ENCODE measurements around the gene PLTP.
A peak's percentile ranks its signal among the peaks of the same experiment; 100 is the strongest.
"Not testable (repeated sequence)": the region's sequence is repeated elsewhere in the genome, so short reads cannot be mapped to it uniquely, and the experiment has no call there.

Gene PLTP, protein sequence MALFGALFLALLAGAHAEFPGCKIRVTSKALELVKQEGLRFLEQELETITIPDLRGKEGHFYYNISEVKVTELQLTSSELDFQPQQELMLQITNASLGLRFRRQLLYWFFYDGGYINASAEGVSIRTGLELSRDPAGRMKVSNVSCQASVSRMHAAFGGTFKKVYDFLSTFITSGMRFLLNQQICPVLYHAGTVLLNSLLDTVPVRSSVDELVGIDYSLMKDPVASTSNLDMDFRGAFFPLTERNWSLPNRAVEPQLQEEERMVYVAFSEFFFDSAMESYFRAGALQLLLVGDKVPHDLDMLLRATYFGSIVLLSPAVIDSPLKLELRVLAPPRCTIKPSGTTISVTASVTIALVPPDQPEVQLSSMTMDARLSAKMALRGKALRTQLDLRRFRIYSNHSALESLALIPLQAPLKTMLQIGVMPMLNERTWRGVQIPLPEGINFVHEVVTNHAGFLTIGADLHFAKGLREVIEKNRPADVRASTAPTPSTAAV

DNA sequence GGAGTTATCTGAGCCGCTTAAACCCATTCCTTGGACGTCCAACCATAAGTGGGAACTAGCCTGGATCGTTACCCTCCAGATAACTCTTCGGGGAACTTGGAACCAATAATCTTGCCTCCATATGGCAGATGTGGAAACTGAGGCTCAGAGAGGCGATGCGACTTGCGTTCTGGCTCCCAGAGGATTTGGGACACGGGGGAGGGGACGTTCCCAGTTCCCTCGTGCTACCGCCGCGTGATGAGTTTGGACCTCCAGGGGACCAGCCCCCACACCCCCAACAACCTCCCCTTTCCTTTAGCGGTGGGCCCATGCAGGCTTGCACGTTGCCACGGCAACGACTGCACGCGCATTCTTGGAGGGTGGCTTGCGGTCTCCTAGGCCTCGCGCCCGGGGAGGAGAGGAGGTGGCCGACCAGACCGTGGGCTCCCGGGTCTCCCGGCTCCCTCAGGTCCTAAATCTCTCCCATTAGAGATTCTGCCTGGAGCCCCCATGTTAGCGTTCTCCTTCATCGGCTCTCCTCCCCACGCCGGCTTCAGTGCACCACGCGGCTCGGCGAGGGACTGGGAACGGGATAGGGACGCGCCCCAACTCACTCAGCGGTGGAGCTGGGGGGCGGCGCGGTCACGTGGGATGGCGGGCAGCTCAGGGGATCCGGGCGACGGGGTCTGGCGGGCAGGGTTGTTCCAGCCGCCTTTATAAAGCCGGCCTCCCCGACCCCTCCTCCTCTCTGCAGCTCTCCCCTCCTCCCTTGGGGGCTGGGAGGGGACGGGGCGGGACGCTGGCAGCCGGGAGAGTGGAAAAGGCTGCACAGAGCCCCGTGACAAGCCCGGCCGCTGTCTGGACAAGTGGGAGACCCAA is at the start of gene PLTP:
PLTP (minus strand) TSS at position 670 of the 858 bp plus-strand sequence. CDS start 703 bp downstream, outside the sequence.
- no peak for DNase-seq (ENCODE audit: low read depth)

DNA sequence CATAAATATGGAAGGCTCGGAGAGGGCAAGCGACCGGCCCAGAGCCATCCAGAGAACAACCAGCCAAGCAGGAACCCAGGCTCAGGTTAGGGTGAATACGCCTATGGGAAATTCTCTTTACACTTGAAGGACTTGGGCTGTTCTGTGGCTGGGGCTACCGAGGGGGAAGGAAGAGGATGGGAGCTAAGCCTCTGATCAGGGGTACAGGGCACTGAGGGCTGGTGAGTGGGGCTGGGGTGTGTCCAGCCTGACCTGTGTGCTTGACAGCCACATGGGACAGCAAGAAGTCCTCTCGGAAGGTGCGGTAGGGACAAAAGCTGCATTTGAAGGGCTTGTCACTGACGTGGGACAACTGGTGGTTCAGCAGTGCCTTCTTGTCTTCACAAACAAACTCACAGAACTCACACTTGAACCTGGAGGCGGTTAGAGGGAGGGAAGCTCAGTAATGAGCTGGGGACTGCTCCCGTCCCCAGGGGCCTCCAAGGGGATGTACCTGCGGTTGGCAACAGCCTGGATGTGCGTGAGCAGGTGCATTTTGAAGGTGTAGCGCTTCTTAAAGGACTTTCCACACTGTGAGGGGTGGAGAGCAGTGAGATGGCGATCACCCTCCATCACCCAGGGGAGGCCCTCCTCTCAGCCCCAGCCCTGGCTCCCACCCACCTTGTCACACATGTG is 48.1 kb upstream of the PLTP start:
- no peak for DNase-seq (ENCODE audit: low read depth)

DNA sequence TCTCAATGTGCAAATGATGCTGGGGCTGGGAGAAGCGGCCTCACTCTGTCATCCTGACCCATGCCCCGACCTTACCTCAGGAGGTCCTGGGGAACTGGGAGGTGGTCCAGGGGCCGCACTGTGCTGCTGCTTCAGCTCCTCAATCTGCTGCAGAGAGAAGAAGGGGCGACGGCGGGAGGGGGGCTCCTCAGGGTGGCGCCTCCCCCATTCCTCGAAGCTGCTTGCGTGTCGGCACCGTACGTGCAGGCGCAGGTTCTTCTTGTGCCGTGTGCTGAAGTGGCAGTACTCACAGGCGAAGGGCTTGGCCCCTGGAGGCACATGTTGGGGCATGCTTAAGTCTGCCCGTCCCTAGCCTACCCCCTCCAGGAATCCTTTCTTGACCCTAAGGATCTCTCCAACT is 47.2 kb upstream of the PLTP start:
- no peak for DNase-seq (ENCODE audit: low read depth)

DNA sequence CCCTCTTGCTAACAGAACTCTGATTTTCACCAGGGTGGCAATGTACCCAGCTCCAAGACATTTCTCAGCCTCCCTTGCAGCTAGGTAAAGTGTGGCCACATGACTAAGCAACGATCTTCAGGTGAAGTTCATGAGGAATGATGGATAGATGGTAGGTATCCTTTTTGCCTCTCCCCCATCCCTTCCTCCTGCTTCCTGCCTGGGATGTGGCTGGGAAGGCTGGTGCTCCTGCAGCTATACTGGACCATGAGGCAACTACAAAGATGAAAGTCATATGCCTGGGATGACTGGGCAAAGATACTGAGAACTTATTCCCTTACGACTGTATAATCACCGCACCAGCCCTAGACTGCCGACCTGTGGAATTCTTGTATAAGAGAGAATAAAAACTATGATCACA is 46.6 kb upstream of the PLTP start:
- no peak for DNase-seq (ENCODE audit: low read depth)

DNA sequence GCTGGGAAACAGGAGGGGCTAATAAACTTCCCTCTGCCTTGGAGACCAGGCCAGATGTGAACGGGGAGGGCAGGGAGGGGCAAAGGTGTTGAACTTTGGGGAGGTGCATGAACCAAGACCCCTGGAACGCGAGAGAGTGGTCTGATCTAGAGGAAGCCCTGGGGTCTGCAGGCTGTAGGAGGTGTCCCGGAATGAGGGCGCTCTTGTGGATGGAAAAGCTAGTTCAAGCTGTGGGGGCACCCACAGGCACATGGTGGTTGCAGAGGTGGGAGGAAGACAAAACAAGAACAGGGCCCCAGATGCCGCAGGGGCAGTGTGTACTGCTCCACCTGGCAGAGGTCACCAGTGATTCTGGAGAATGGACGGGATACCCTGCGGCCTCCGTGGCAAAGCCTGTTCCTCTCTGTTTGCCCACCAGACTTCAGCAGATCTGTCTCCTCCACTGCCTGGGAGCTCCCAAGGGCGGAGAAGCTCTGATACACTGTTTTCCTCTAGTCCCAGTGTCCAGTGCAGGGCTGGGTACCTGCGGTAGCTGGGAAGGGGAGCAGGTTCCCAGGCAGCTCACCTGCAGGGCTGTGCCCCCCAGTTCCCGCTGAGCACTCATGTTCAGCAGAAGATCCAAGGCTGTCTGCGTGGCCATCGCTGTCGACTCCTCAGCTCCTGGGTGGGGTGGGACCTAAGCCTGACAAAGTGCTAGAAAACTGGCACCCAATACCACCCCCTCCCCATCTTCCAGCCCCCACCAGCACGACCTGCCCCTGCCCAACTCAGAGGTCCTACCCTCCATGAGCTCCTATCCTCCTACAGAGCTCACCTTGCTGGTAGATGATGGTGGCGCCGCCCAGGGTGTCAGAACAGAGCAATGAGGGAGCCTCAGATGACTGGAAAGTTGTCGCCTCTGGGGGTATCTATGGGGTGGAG is 45.3 kb upstream of the PLTP start:
- DNase-seq (ENCODE audit: low read depth) = no peak

DNA sequence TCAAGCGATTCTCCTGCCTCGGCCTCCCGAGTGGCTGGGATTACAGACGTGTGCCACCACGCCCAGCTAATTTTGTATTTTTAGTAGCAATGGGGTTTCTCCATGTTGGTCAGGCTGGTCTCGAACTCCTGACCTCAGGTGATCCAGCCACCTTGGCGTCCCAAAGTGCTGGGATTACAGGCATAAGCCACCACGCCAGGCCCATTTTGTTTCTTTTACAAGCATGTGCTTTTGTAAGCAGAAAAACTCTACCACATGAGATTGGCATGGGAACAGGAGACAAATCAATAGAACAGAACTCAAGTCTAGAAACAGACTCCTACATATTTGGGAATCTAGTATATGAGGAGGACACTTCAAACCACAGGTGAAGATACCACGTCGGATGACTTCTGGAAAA is 44.4 kb upstream of the PLTP start:
- not testable (repeated sequence) for DNase-seq (ENCODE audit: low read depth)

DNA sequence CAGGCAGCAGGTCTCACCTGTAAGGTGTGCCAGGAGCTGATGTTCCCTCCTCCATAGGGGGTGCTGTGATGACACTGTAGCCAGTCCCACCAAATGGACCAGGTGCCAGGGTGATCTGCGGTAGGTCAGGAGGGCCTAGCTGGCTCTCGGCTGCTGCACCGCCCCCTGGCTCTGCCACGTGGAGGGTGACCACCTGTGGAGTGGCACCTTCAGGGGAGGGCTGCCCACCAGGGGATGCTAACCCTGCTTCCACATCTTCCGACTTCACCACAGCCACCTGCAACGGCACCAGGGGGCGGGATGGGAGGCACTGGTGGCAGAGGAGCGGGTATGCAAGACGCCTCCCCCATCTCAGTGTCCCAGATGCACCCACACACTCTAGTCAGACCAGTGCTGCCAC is 41.7 kb upstream of the PLTP start:
- no peak for DNase-seq (ENCODE audit: low read depth)

DNA sequence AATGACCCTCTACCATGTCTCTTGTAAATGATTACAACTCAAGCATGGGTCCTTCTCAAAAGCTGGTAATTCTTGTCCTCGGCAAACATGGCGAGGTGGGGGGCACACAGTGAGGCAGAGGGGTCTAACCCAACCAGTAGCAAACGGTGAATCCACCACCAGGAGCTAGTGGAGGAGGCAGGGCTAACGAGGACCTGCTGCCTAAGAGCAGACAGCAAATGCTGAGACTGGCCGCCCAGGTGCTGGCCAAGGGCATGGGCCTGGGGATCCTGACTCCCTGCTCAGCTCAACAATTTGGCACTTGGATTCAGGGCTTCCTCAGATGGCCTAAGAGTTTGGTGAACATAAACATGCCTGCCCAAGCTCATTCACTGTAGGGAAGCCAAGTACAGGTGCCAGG is 40.9 kb upstream of the PLTP start:
- no peak for DNase-seq (ENCODE audit: low read depth)

DNA sequence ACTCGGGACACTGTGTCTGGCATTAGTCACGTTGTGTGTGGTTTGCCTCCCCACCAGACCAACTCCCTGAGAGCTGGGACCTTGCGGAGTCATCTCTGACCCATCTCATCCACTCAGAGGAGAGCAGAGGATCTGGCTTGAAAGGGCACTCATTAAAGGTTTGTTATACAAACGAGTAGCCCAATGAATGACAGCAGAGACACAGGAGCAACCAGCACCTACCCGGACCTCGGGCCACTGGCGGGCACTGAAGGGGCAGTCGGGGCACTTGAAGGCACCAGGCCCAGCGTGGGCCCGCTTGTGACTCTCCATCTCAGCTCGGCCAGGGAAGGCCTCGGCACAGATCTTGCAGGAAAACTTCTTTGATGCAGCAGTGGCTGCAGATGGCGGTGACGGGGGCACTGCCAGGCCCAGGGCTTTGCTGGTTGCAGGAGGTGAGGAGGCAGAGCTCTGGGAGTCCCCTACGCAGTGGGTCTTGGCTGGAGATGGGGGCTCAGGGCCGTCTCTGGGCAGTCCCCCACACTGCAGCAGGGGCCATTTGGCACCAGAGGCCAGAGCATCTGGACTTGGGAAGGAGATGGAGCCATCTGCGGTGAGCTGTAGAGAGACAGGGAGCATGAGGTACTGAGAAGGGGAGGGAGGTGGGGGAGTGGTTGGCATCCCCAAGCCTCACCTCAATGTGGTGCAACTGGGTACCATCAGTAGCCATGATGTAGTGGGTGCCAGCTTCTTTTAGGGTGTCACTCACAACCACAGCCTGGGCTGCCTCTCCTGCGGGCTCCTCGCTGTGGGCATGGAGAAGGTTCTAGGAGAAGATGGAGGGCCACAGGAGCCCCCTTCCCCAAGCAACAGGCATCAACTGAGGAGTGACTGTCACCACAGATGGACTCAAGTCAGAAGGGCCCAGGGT is 40.2 kb upstream of the PLTP start:
- DNase-seq (ENCODE audit: low read depth) = no peak

DNA sequence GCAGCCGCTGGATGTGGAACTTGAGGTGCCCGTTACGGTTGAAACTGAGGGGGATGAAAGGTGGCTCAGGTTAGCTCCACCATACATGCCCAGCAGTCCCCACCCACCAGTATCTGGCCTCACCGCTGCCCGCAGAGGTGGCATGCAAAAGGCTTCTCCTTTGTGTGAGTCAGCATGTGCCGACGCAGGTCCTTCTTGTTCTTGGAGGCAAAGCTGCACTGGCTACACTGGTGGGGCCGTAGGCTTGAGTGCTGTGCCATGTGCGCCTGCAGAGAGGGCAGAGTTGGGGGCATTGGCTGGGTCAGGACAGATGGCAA is 38.3 kb upstream of the PLTP start:
- DNase-seq (ENCODE audit: low read depth) = no peak

DNA sequence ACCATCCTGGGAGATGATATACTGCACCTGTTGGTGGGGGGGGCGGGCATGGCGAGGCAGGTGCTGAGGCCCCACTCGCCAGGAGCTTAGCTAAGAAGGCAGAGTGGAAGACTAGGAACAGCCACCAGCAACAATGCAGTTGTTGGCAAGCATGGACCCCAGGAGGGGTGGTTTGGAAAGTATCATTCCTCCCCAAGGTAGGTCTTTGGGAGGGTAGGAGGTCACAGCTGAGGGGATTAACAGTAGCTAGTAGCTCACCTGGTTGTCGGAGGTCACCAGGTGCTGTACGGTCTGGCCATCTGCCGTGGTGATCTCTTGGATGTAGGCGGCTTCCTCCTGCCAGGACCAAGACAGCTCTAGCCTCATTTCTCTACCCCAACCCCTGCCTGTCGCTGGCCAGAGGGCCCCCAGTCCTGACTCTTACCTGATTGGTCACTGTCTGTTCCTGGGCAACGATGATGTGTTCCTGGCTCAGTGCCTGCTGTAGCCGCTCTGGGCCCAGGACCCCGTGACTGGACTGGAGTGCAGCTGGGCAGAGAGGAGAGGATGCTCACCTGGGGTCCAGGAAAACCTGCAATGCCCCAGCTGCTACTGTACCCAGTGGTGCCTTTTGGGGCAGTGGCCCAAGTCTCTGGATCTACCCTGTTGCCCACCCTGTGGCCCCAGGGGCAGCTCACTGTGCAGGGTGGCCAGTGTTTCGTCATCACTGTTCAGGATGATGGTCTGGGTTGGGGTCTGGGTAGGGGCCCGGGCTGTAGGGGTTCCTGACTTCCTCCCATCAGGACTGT is 37.8 kb upstream of the PLTP start:
- DNase-seq (ENCODE audit: low read depth) = no peak

DNA sequence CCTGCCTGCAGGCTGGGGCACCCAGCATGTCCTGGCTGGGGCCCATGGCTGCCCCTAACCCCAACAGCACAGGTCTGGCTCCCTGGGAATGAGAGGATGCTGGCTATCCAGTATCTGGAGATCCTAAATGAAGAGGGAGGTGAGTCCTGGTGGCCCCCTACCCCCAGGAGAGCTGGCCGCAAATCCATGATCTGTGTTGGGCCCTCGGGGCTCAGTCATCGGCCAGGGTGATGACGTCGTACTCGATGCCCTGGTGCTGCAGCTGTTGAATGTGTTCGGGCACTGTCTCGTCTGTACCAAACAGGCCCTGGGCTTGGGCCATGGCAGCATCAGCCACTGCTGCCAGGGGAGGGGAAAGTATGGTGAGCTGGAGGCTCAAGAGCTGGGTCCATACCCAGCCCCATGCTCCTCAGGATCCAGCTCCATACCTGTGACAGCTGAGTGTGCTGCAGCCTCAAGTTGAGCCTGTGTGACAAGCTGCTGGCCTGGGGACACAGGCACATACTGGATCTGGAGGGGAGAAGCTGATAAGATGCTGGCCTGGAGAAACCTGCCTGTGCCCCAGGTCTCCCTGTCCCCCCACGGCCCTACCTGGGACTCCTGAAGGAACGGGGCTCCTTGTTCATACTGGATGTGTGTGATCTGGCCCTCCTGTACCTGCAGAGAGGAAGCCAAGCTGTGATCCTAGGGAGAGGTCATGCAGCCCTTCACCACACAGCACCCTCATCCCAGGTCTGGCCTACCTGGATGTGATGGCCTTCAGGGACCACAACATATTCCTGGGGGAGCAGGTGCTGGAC is 37.0 kb upstream of the PLTP start:
- no peak for DNase-seq (ENCODE audit: low read depth)

DNA sequence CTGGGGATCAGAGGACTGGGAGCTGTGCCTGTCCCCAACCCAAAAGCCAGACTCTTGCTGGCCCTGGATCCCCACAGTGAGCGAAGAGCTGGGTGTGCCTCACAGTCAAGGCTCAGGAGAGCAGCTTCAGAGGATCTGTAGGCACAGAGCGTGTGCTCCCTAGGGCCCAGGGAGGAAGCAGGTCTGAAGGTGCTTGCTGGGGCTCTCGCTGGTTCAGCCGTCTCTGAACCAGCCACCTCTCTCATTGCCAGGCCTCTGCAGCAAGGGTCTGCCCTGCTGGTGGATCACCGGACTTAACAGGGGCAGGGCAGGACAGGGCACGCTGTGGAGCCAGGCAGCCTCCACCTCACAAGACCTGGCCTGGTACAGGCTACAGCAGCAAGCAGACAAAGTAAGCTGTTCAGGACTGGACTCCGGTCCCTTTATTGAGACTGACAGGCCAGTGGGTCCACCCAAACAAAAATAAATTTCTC is 36.3 kb upstream of the PLTP start:
- no peak for DNase-seq (ENCODE audit: low read depth)

DNA sequence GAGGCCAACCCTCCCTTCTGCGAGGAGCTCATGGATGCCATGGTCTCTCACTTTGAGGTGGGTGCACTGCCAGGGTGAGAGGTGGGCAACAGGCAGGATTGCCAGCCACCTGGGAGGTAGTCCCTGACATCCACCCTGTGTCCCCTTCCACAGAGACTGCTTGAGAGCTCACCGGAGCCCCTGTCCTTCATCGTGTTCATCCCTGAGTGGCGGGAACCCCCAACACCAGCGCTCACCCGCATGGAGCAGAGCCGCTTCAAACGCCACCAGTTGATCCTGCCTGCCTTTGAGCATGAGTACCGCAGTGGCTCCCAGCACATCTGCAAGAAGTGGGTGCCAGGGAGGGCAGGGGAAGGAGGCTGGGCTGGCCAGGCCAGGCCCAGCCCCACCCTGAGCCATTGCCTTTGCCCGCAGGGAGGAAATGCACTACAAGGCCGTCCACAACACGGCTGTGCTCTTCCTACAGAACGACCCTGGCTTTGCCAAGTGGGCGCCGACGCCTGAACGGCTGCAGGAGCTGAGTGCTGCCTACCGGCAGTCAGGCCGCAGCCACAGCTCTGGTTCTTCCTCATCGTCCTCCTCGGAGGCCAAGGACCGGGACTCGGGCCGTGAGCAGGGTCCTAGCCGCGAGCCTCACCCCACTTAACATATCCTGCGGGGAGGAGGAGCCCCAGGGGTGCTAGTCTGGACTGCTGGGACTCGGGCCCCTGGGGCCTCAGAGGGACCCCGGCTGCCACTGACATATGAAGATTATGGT is 35.3 kb upstream of the PLTP start:
- DNase-seq (ENCODE audit: low read depth) = no peak

DNA sequence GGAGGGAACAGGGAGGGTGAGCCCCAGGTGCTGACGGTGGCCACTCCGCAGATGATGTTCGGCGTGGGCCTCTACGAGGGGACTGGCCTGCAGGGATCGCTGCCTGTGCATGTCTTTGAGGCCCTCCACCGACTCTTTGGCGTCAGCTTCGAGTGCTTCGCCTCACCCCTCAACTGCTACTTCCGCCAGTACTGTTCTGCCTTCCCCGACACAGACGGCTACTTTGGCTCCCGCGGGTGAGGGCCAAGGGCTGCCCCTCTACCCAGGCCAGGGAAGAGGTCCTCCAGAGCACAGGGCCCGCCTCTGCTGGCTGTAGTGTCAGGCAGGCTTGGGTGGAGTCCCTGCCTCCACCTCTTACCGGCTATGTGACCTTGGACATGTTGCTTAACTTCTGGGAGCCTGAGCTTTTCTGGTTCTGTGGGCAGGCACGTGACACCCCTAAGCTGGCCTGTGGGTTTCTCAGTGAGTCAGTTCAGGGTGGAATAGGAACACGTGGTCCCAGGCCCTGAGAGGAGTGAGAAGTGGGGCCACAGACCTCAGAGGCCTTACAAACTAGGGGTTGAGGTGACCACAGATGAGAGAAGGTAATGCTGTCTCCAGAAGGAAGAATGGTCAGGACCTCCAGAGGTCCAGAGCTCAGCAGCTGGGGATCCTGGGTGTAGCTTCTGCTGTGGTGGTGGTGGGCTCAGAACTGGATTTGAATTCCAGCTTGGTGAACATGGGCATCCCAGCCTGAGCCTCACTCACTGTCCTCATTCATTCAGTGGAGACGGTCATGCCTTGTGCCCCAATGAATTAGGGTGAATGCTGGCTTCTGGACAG is 34.4 kb upstream of the PLTP start:
- peak; percentile 35 for DNase-seq (ENCODE audit: low read depth)

DNA sequence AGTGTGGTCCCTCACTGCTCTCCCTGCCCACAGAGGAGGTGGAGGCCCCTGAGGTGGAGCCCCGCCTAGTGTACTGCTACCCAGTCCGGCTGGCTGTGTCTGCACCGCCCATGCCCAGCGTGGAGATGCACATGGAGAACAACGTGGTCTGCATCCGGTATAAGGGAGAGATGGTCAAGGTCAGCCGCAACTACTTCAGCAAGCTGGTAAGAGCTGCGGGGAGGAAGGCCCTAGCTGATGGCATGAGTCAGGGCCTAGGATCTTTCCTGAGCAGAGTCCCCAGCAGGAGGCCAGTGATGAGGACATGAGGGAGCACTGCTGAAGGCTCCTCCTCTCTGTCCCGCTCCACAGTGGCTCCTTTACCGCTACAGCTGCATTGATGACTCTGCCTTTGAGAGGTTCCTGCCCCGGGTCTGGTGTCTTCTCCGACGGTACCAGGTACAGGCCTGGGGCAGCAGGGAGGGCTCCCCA is 33.8 kb upstream of the PLTP start:
- DNase-seq (ENCODE audit: low read depth) = no peak
